ENCODE data around the gene DTX3. TPM values are rescaled to one million over a fixed set of nuclear protein-coding genes. Genes with fewer than 3 reads are reported as not detected.
"Not testable (repeated sequence)": the region's sequence is repeated elsewhere in the genome, so short reads cannot be mapped to it uniquely, and the experiment has no call there.

Gene DTX3
- total RNA-seq, 1 donor from 2014 or later = 99.6 TPM

GRCh38 chr12:57563358-57563757 is 41.3 kb upstream of the DTX3 start:
- TF ChIP-seq CTCF (IDR thresholded peaks at IDR 0.05; ENCODE audit: partially characterized antibody, unreplicated experiment) = no peak
- H3K27ac Mint-ChIP-seq (ENCODE audit: unreplicated experiment) = no peak overlapping the region
- no peaks in the 10 kb centered on the region for H3K4me1 Mint-ChIP-seq (ENCODE audit: low read depth, unreplicated experiment)
- DNase-seq = no peak
- peaks cover 1% of the 10 kb centered on the region for H3K27me3 Mint-ChIP-seq (ENCODE audit: unreplicated experiment)
- no peak overlapping the region for H3K4me3 Mint-ChIP-seq (ENCODE audit: unreplicated experiment)
- peaks cover 3% of the 10 kb centered on the region for H3K9me3 Mint-ChIP-seq (ENCODE audit: unreplicated experiment)
- peaks cover 17% of the 10 kb centered on the region for H3K36me3 Mint-ChIP-seq (ENCODE audit: unreplicated experiment)

- Mint-ChIP-seq H3K36me3 (ENCODE audit: unreplicated experiment) (peaks cover 23% of the 10 kb centered on the region), H3K4me3 (ENCODE audit: unreplicated experiment) (no peak overlapping the region), H3K4me1 (ENCODE audit: low read depth, unreplicated experiment) (no peaks in the 10 kb centered on the region), H3K9me3 (ENCODE audit: unreplicated experiment) (peaks cover 4% of the 10 kb centered on the region), H3K27ac (ENCODE audit: unreplicated experiment) (no peak overlapping the region), H3K27me3 (ENCODE audit: unreplicated experiment) (peaks cover 3% of the 10 kb centered on the region)
- DNase-seq = no peak
- no peak for TF ChIP-seq CTCF (IDR thresholded peaks at IDR 0.05; ENCODE audit: partially characterized antibody, unreplicated experiment)
These were observed 40.4 kb upstream of the DTX3 start for GRCh38 chr12:57564178-57564740.

- Mint-ChIP-seq H3K9me3 (ENCODE audit: unreplicated experiment) (peaks cover 4% of the 10 kb centered on the region), H3K27me3 (ENCODE audit: unreplicated experiment) (peaks cover 4% of the 10 kb centered on the region), H3K27ac (ENCODE audit: unreplicated experiment) (no peak overlapping the region), H3K36me3 (ENCODE audit: unreplicated experiment) (peaks cover 19% of the 10 kb centered on the region), H3K4me3 (ENCODE audit: unreplicated experiment) (no peak overlapping the region), H3K4me1 (ENCODE audit: low read depth, unreplicated experiment) (no peaks in the 10 kb centered on the region)
- TF ChIP-seq CTCF (IDR thresholded peaks at IDR 0.05; ENCODE audit: partially characterized antibody, unreplicated experiment) = no peak
- DNase-seq = no peak
These were observed 35.8 kb upstream of the DTX3 start for GRCh38 chr12:57568838-57569237.

GRCh38 chr12:57569858-57570257 is 34.8 kb upstream of the DTX3 start:
- H3K27ac Mint-ChIP-seq (ENCODE audit: unreplicated experiment) = no peak overlapping the region
- no peak for DNase-seq

GRCh38 chr12:57570438-57570837 is 34.2 kb upstream of the DTX3 start:
- H3K9me3 Mint-ChIP-seq (ENCODE audit: unreplicated experiment); H3K4me3 Mint-ChIP-seq (ENCODE audit: unreplicated experiment); H3K27me3 Mint-ChIP-seq (ENCODE audit: unreplicated experiment); DNase-seq; H3K4me1 Mint-ChIP-seq (ENCODE audit: low read depth, unreplicated experiment); H3K27ac Mint-ChIP-seq (ENCODE audit: unreplicated experiment): not testable (repeated sequence)
- peaks cover 11% of the 10 kb centered on the region for H3K36me3 Mint-ChIP-seq (ENCODE audit: unreplicated experiment)

More at GRCh38 chr12:57569858-57570257, 34.8 kb upstream of the DTX3 start:
- TF ChIP-seq CTCF (IDR thresholded peaks at IDR 0.05; ENCODE audit: partially characterized antibody, unreplicated experiment) = no peak
- Mint-ChIP-seq H3K36me3 (ENCODE audit: unreplicated experiment) (peaks cover 11% of the 10 kb centered on the region), H3K9me3 (ENCODE audit: unreplicated experiment) (peaks cover 4% of the 10 kb centered on the region), H3K27me3 (ENCODE audit: unreplicated experiment) (peaks cover 4% of the 10 kb centered on the region), H3K4me3 (ENCODE audit: unreplicated experiment) (no peak overlapping the region), H3K4me1 (ENCODE audit: low read depth, unreplicated experiment) (no peaks in the 10 kb centered on the region)

All from glutamatergic neuron (in vitro differentiated cells).